TTC549 (cell line): ENCODE results near the gene EVL.
"Not testable (repeated sequence)": the region's sequence is repeated elsewhere in the genome, so short reads cannot be mapped to it uniquely, and the experiment has no call there.

Experiments
- FAIRE-seq: peaks from 2 replicates; lab custom pipeline; 2012; peaks lifted over from hg19 to GRCh38; lab: Jason Lieb, UNC

EVL gene

GRCh38 chr14:100038065-100038464 is 27.2 kb upstream of the EVL start:
- no peak for FAIRE-seq

- no peak for FAIRE-seq
These were observed 25.3 kb upstream of the EVL start for GRCh38 chr14:100039903-100040302.

- no peak for FAIRE-seq
These were observed 24.0 kb upstream of the EVL start for GRCh38 chr14:100041271-100041670.

- no peak for FAIRE-seq
These were observed 22.9 kb upstream of the EVL start for GRCh38 chr14:100042286-100042685.

- FAIRE-seq = no peak
These were observed 19.4 kb upstream of the EVL start for GRCh38 chr14:100045642-100046344.

- FAIRE-seq = no peak
These were observed 17.6 kb upstream of the EVL start for GRCh38 chr14:100047600-100047999.

- FAIRE-seq = no peak
These were observed 16.4 kb upstream of the EVL start for GRCh38 chr14:100048786-100049185.

GRCh38 chr14:100049220-100049619 is 16.0 kb upstream of the EVL start:
- FAIRE-seq = no peak

- FAIRE-seq = no peak
These were observed 14.1 kb upstream of the EVL start for GRCh38 chr14:100051103-100051502.

- FAIRE-seq = no peak
These were observed 13.7 kb upstream of the EVL start for GRCh38 chr14:100051543-100051942.

- FAIRE-seq = no peak
These were observed 12.4 kb upstream of the EVL start for GRCh38 chr14:100052819-100053218.

- no peak for FAIRE-seq
These were observed 10.7 kb upstream of the EVL start for GRCh38 chr14:100054316-100055075.

- no peak for FAIRE-seq
These were observed 8.8 kb upstream of the EVL start for GRCh38 chr14:100056431-100056830.

- no peak for FAIRE-seq
These were observed 8.0 kb upstream of the EVL start for GRCh38 chr14:100056964-100057795.

GRCh38 chr14:100058777-100059437 is 6.3 kb upstream of the EVL start:
- no peak for FAIRE-seq

GRCh38 chr14:100059438-100059781 is 5.8 kb upstream of the EVL start:
- no peak for FAIRE-seq

- FAIRE-seq = no peak
These were observed 4.5 kb upstream of the EVL start for GRCh38 chr14:100060760-100061159.

- no peak for FAIRE-seq
These were observed 2.6 kb upstream of the EVL start for GRCh38 chr14:100062590-100062989.

- FAIRE-seq = no peak
These were observed 1.8 kb upstream of the EVL start for GRCh38 chr14:100063314-100063941.

GRCh38 chr14:100064335-100065092 is 708 bp upstream of the EVL start:
- not testable (repeated sequence) for FAIRE-seq

- no peak for FAIRE-seq
These were observed 836 bp downstream of the EVL start for GRCh38 chr14:100065942-100066574.
